ENCODE results near the gene HEXD.

- TF ChIP-seq CTCF (tag by site-specific recombination; IDR thresholded peaks at IDR 0.05) (no peak), RBAK (tag by site-specific recombination; IDR thresholded peaks at IDR 0.05) (no peak), ZNF114 (tag by site-specific recombination; IDR thresholded peaks at IDR 0.05) (no peak), ZFP3 (tag by site-specific recombination; IDR thresholded peaks at IDR 0.05; ENCODE audit: low read depth) (no peak), ZNF707 (tag by site-specific recombination; IDR thresholded peaks at IDR 0.05) (no peak), ZNF24 (tag by site-specific recombination; IDR thresholded peaks at IDR 0.05) (no peak), ZNF18 (tag by site-specific recombination; IDR thresholded peaks at IDR 0.05) (no peak), ZNF274 (IDR thresholded peaks at IDR 0.05; ENCODE audit: low read length) (no peak), ZNF274 (tag by site-specific recombination; IDR thresholded peaks at IDR 0.05; ENCODE audit: borderline replicate concordance) (no peak), ZNF175 (tag by site-specific recombination; IDR thresholded peaks at IDR 0.05) (no peak)
Observed at GRCh38 chr17:82491196-82491530, 73.0 kb downstream of the HEXD start.
